22Rv1 (cell line): Measurements from ENCODE around the gene RAB13.

ENCODE experiments used
- CTCF ChIP-seq: fragments of 450-650 bp; IDR thresholded peaks from 2 replicates; pipeline ENCODE4 v1.5.1; 2017; ENCODE audit warnings: mild to moderate bottlenecking
- ZFX ChIP-seq: fragments of 450-650 bp; IDR thresholded peaks from 2 replicates; pipeline ENCODE4 v1.6.1; 2017; ENCODE audit warnings: antibody characterized with exemption, borderline replicate concordance

GRCh38 chr1:153978274-153978909 lies 7.7 kb downstream of the RAB13 start:
- TF ChIP-seq CTCF: no peak
- TF ChIP-seq ZFX: no peak
